H9 (cell line): ENCODE results near the gene EPAS1. TPM values are rescaled to one million over a fixed set of nuclear protein-coding genes. Genes with fewer than 3 reads are reported as not detected.

Source experiments
- DNase-seq: peaks from one replicate; pipeline ENCODE4 v3.0.0-alpha.2; 2017
- H2AFZ ChIP-seq: one replicate; pipeline ENCODE4 v1.6.1; 2013; ENCODE audit warnings: mild to moderate bottlenecking, low read length, control low read depth, moderate library complexity
- H2AK5ac ChIP-seq: 2 replicates; pipeline ENCODE4 v1.6.1; 2013; ENCODE audit warnings: low read length, control low read depth, mixed read lengths; ENCODE audit not compliant: insufficient read length
- H2BK120ac ChIP-seq: one replicate; pipeline ENCODE4 v1.6.1; 2013; ENCODE audit warnings: low read depth, mild to moderate bottlenecking, low read length, control low read depth, inconsistent platforms; ENCODE audit not compliant: poor library complexity, severe bottlenecking
- H2BK12ac ChIP-seq: 2 replicates; pipeline ENCODE4 v1.6.1; 2013; ENCODE audit warnings: low read length, control low read depth, mixed read lengths, low read depth; ENCODE audit not compliant: insufficient read length
- H2BK15ac ChIP-seq: 2 replicates; pipeline ENCODE4 v1.6.1; 2013; ENCODE audit warnings: low read depth, low read length, control low read depth
- H2BK20ac ChIP-seq: one replicate; pipeline ENCODE4 v1.6.1; 2013; ENCODE audit warnings: low read depth, mild to moderate bottlenecking, low read length, control low read depth, inconsistent platforms; ENCODE audit not compliant: poor library complexity, severe bottlenecking
- H2BK5ac ChIP-seq: 2 replicates; pipeline ENCODE4 v1.6.1; 2013; ENCODE audit warnings: low read length, control low read depth, mixed read lengths; ENCODE audit not compliant: insufficient read length
- H3K14ac ChIP-seq: 2 replicates; pipeline ENCODE4 v1.6.1; 2013; ENCODE audit warnings: low read length, control low read depth; ENCODE audit not compliant: insufficient read depth
- H3K18ac ChIP-seq: 2 replicates; pipeline ENCODE4 v1.6.1; 2013; ENCODE audit warnings: low read depth, mild to moderate bottlenecking, mixed read lengths, low read length, control low read depth; ENCODE audit not compliant: insufficient read length
- H3K23ac ChIP-seq: 2 replicates; pipeline ENCODE4 v1.6.1; 2013; ENCODE audit warnings: low read length, control low read depth, mixed read lengths, low read depth; ENCODE audit not compliant: insufficient read length
- H3K23me2 ChIP-seq: 2 replicates; pipeline ENCODE4 v1.6.1; 2013; ENCODE audit warnings: low read depth, mild to moderate bottlenecking, mixed read lengths, low read length, control low read depth; ENCODE audit not compliant: insufficient read length, poor library complexity, severe bottlenecking
- H3K27ac ChIP-seq: 2 replicates; pipeline ENCODE4 v1.5.1; 2013; ENCODE audit warnings: low read length, control low read depth, mixed read lengths, low read depth; ENCODE audit not compliant: insufficient read length
- H3K27me3 ChIP-seq: 2 replicates; pipeline ENCODE4 v1.6.1; 2013; ENCODE audit warnings: low read length, control low read depth, inconsistent platforms; ENCODE audit not compliant: insufficient read depth
- H3K4ac ChIP-seq: 2 replicates; pipeline ENCODE4 v1.6.1; 2013; ENCODE audit warnings: low read depth, mild to moderate bottlenecking, control low read depth, inconsistent platforms, low read length, moderate library complexity
- H3K4me1 ChIP-seq: 2 replicates; pipeline ENCODE4 v1.6.1; 2013; ENCODE audit warnings: low read length, control low read depth, inconsistent platforms; ENCODE audit not compliant: insufficient read depth
- H3K4me2 ChIP-seq: 2 replicates; pipeline ENCODE4 v1.6.1; 2013; ENCODE audit warnings: low read length, control low read depth, mixed read lengths; ENCODE audit not compliant: insufficient read length, insufficient read depth
- H3K56ac ChIP-seq: 2 replicates; pipeline ENCODE4 v1.6.1; 2013; ENCODE audit warnings: low read depth, mild to moderate bottlenecking, mixed read lengths, low read length, control low read depth; ENCODE audit not compliant: insufficient read length
- H3K79me1 ChIP-seq: 2 replicates; pipeline ENCODE4 v1.6.1; 2013; ENCODE audit warnings: low read depth, mild to moderate bottlenecking, moderate library complexity, low read length, control low read depth, inconsistent platforms; ENCODE audit not compliant: insufficient read depth, poor library complexity, severe bottlenecking
- H3K79me2 ChIP-seq: 2 replicates; pipeline ENCODE4 v1.6.1; 2013; ENCODE audit warnings: low read length, control low read depth, inconsistent platforms; ENCODE audit not compliant: insufficient read depth
- H3K9ac ChIP-seq: 2 replicates; pipeline ENCODE4 v1.6.1; 2013; ENCODE audit warnings: low read length, control low read depth, mixed read lengths; ENCODE audit not compliant: insufficient read length; ENCODE audit errors: extremely low read depth
- H3K9me3 ChIP-seq: one replicate; pipeline ENCODE4 v1.6.1; 2013; ENCODE audit warnings: low read depth, low read length, inconsistent platforms; ENCODE audit not compliant: control insufficient read depth
- H3T11ph ChIP-seq: one replicate; pipeline ENCODE4 v1.6.1; 2013; ENCODE audit warnings: mild to moderate bottlenecking, low read length, control low read depth, inconsistent platforms
- H4K20me1 ChIP-seq: one replicate; pipeline ENCODE4 v1.6.1; 2013; ENCODE audit not compliant: control insufficient read depth, insufficient read length, insufficient read depth
- H4K5ac ChIP-seq: 2 replicates; pipeline ENCODE4 v1.6.1; 2013; ENCODE audit warnings: low read depth, mild to moderate bottlenecking, mixed read lengths, low read length, control low read depth; ENCODE audit not compliant: insufficient read length
- H4K8ac ChIP-seq: replicated peaks from 2 replicates; pipeline ENCODE4 v1.6.1; 2013; ENCODE audit warnings: low read length, control low read depth, mixed read lengths, low read depth; ENCODE audit not compliant: insufficient read length
- H4K91ac ChIP-seq: 2 replicates; pipeline ENCODE4 v1.6.1; 2013; ENCODE audit warnings: low read depth, mild to moderate bottlenecking, moderate library complexity, mixed read lengths, low read length, control low read depth; ENCODE audit not compliant: insufficient read length
- H3K27ac Mint-ChIP-seq, 3 experiments: 2 replicates in 2 of 3; 3 replicates in 1 of 3; pipeline ENCODE4 v1.8.0; 2020 to 2021; ENCODE audit warnings: mixed read lengths in 3 of 3, mild to moderate bottlenecking in 1 of 3, moderate library complexity in 1 of 3
- H3K27me3 Mint-ChIP-seq: 2 replicates; pipeline ENCODE4 v1.8.0; 2021; ENCODE audit warnings: low read depth, mild to moderate bottlenecking, moderate library complexity, mixed read lengths
- H3K36me3 Mint-ChIP-seq, 3 experiments: 2 replicates in 2 of 3; 3 replicates in 1 of 3; pipeline ENCODE4 v1.8.0; 2020 to 2021; ENCODE audit warnings: low read depth in 3 of 3, mixed read lengths in 3 of 3; ENCODE audit not compliant: insufficient read depth in 1 of 3
- H3K4me1 Mint-ChIP-seq, 2 experiments: 2 replicates each; pipeline ENCODE4 v1.8.0; 2020; ENCODE audit warnings: mixed read lengths in 2 of 2
- H3K4me3 Mint-ChIP-seq, 2 experiments: 2 replicates in 1 of 2; 3 replicates in 1 of 2; pipeline ENCODE4 v1.8.0; 2020 to 2021; ENCODE audit warnings: mild to moderate bottlenecking in 2 of 2, mixed read lengths in 2 of 2, moderate library complexity in 1 of 2
- H3K9me3 Mint-ChIP-seq, 2 experiments: 2 replicates in 1 of 2; 3 replicates in 1 of 2; pipeline ENCODE4 v1.8.0; 2020; ENCODE audit warnings: mild to moderate bottlenecking in 2 of 2, mixed read lengths in 2 of 2, moderate library complexity in 1 of 2
- WGBS: extraction: QIAGEN DNeasy Blood & Tissue Kit; methylation state at CpG from one replicate; pipeline ENCODE4 v1.1.7; 2013; ENCODE audit warnings: missing lambda C conversion rate, low lambda C conversion rate, mixed read lengths; ENCODE audit not compliant: insufficient read length; ENCODE audit errors: extremely low coverage; 5-methylcytosine and 5-hydroxymethylcytosine counted together
- total RNA-seq: library from RNA; stranded (reverse); gene quantifications from 2 replicates; pipeline ENCODE4 v1.2.1, GENCODE V29; 2021
- TF ChIP-seq, protein P1 (sequence below): fragments of 200-600 bp; sonication (generic); conservative IDR thresholded peaks from 3 replicates; pipeline ENCODE4 v1.8.0; 2021; ENCODE audit warnings: antibody characterized with exemption, mild to moderate bottlenecking

EPAS1 gene
- total RNA-seq, 1 experiment from 2014 or later: 1.1 TPM

DNA sequence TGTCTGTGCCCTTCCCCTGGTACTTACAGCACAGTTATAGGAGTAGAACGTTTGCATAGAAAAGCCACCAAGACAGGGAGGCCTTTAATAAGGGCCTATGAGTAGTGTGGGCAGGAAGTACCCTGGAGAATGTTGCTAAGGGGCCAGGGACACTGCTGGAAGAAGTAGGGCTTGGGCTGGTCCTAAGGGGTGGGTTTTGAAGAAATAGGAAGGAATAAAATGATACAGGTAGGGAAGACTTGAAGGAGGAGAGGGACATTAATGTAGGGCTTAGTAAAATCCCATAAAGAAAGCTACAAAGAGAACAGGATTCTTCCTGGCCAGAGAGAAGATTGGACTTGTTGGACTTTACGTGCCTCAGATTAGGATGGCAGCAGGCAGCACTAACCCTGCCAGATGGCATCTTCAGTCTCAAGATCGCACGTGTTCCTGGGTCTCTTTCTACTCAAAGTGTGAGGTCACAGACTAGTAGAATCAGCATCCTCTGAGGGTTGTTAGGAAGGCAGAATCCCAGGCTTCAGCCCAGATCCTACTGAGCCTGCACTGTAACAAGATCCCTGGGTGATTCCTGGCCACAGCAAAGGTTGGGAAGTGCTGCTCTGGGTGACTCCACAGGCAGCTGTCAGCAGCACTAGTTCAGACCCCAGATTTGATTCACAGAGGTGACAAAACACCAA, 39.2 kb downstream of the EPAS1 start:
- no CpG with 5 or more reads among the region's 4 CpGs for WGBS

More for the DNA sequence above, 39.2 kb downstream of the EPAS1 start:
- no peak overlapping the region for H3K9ac ChIP-seq
- H3K9me3 ChIP-seq: no peaks in the 10 kb centered on the region
- no peak overlapping the region for H3K27ac ChIP-seq
- H3K56ac ChIP-seq: no peak overlapping the region
- Mint-ChIP-seq H3K9me3 (no peaks in the 10 kb centered on the region), H3K4me3 (peak overlapping the region in 1 of 2 experiments; percentile 52; a peak in 1 of 5 replicates), H3K36me3 (no peaks in the 10 kb centered on the region), H3K27me3 (peaks cover 30% of the 10 kb centered on the region), H3K4me1 (peaks cover 34 to 38% of the 10 kb centered on the region in 2 experiments), H3K27ac (no peak overlapping the region; a peak in 2 of 7 replicates)
- H3K4ac ChIP-seq: no peak overlapping the region
- no peak overlapping the region for H2BK120ac ChIP-seq
- peak overlapping the region; percentile 13 for H3T11ph ChIP-seq
- no peak overlapping the region for H2BK15ac ChIP-seq
- TF ChIP-seq, protein P1, sequence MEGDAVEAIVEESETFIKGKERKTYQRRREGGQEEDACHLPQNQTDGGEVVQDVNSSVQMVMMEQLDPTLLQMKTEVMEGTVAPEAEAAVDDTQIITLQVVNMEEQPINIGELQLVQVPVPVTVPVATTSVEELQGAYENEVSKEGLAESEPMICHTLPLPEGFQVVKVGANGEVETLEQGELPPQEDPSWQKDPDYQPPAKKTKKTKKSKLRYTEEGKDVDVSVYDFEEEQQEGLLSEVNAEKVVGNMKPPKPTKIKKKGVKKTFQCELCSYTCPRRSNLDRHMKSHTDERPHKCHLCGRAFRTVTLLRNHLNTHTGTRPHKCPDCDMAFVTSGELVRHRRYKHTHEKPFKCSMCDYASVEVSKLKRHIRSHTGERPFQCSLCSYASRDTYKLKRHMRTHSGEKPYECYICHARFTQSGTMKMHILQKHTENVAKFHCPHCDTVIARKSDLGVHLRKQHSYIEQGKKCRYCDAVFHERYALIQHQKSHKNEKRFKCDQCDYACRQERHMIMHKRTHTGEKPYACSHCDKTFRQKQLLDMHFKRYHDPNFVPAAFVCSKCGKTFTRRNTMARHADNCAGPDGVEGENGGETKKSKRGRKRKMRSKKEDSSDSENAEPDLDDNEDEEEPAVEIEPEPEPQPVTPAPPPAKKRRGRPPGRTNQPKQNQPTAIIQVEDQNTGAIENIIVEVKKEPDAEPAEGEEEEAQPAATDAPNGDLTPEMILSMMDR: no peak
- H2BK20ac ChIP-seq: no peak overlapping the region
- peaks cover 10% of the 10 kb centered on the region; the same call in 1 of the 2 replicates for H3K4me1 ChIP-seq
- H2AK5ac ChIP-seq: no peak overlapping the region
- no peak overlapping the region for H3K14ac ChIP-seq
- no peak overlapping the region for H2AFZ ChIP-seq
- no peak overlapping the region for H2BK5ac ChIP-seq
- no peaks in the 10 kb centered on the region for H3K79me2 ChIP-seq
- H3K4me2 ChIP-seq: no peak overlapping the region
- H2BK12ac ChIP-seq: no peak overlapping the region
- no peak overlapping the region for H4K91ac ChIP-seq
- H3K18ac ChIP-seq: no peak overlapping the region
- H3K79me1 ChIP-seq: no peaks in the 10 kb centered on the region
- H4K5ac ChIP-seq: no peak overlapping the region
- no peak overlapping the region for H4K8ac ChIP-seq
- H3K23me2 ChIP-seq: no peaks in the 10 kb centered on the region
- no peaks in the 10 kb centered on the region for H4K20me1 ChIP-seq
- no peaks in the 10 kb centered on the region; the same call in 1 of the 2 replicates for H3K27me3 ChIP-seq
- DNase-seq: no peak
- no peak overlapping the region for H3K23ac ChIP-seq
